Mononuclear cell (primary cell): ENCODE measurements around the gene DCTN4. TPM values are rescaled to one million over a fixed set of nuclear protein-coding genes. Genes with fewer than 3 reads are reported as not detected.
"Not testable (repeated sequence)": the region's sequence is repeated elsewhere in the genome, so short reads cannot be mapped to it uniquely, and the experiment has no call there.

Experiments
- H3K27me3 ChIP-seq: 2 replicates; pipeline ENCODE4 v1.6.0; 2011; ENCODE audit warnings: low read length, control low read depth; ENCODE audit not compliant: insufficient read depth
- H3K4me1 ChIP-seq: 2 replicates; pipeline ENCODE4 v1.5.1; 2011; ENCODE audit warnings: mild to moderate bottlenecking, low read length, control low read depth; ENCODE audit not compliant: insufficient read depth
- H3K4me3 ChIP-seq: 2 replicates; pipeline ENCODE4 v1.5.1; 2011; ENCODE audit warnings: mild to moderate bottlenecking, low read length, moderate library complexity
- H3K9me3 ChIP-seq: 2 replicates; pipeline ENCODE4 v1.5.1; 2011; ENCODE audit warnings: low read depth, mild to moderate bottlenecking, control low read depth, low read length
- total RNA-seq: library from RNA; depleted of rRNA; stranded (reverse); fragments of >200 nt; gene quantifications from one replicate; pipeline ENCODE4 v1.2.3, GENCODE V29; 2012

Gene DCTN4
- total RNA-seq, 1 donor = 111 TPM

DNA sequence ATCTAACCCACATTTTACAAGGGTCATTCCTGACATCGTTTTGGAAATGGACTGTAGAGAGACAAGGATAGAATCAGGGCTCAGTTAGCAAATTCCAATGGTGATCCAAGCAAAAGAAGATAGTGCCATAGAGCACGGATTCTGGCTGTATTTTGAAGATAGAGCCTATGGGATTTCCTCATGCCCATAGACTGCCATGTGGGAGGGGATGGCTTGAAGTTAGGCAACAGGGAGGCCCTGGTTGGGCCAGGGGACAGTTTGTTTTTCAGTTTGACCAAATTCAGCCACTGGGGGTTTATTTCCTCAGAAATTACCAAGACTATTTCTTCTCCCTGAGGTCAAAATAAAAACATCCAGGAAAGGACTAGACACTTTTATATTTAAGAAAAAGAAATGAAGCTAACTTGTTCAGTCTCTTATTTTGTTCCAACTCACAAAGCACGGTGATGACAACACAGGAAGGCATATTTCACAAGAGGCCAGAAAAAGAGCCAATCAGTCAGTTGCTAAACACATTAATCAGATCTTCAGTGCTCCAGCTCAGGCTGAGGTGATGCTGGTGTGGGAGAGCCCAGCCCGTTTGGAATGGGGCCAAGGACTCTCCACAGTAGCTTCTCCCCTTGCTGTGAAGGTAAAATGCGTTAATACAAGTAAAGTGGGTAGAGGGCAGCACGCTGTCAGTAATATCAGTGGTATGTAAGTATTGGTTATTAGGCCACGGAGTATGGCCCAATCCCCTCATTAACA, 4.4 kb upstream of the DCTN4 start:
- no peaks in the 10 kb centered on the region for H3K27me3 ChIP-seq
- no peak overlapping the region for H3K4me3 ChIP-seq
- peaks cover 74% of the 10 kb centered on the region for H3K4me1 ChIP-seq
- H3K9me3 ChIP-seq = no peaks in the 10 kb centered on the region

DNA sequence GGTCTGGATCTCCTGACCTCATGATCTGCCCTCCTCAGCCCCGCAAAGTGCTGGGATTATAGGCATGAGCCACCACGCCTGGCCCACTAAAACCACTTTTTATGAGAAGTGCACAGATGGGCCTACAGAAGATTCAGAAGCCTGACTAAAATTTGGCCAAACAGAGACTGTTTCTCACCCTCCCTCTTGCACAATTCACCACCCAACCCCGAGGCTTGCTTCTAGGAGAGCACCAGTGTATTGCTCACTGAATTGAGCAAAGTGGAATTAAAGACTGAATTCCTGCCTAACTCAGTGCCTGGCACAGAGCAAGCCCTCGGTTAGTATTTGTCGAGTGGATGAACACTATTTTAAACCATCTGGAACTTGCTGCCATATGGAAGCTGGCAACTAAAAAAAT, 3.4 kb upstream of the DCTN4 start:
- Histone ChIP-seq H3K4me1 (peaks cover 82% of the 10 kb centered on the region), H3K9me3 (no peaks in the 10 kb centered on the region), H3K27me3 (no peaks in the 10 kb centered on the region), H3K4me3 (no peak overlapping the region)

DNA sequence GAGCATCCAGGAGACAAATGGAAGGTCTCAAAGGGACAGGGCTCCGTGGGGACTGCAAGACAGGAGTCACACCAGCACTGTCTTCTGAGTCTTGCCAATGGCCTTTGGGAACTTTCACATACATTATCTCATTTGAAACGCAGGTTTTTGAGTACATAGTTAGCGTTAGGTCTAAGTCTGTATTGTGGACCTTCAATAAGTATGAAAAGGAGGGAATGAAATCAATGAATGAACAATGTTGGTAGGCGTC, 442 bp upstream of the DCTN4 start:
- peaks cover 58% of the 10 kb centered on the region for H3K4me1 ChIP-seq
- H3K27me3 ChIP-seq = no peaks in the 10 kb centered on the region
- no peaks in the 10 kb centered on the region for H3K9me3 ChIP-seq
- H3K4me3 ChIP-seq = peak overlapping the region; percentile 81

DNA sequence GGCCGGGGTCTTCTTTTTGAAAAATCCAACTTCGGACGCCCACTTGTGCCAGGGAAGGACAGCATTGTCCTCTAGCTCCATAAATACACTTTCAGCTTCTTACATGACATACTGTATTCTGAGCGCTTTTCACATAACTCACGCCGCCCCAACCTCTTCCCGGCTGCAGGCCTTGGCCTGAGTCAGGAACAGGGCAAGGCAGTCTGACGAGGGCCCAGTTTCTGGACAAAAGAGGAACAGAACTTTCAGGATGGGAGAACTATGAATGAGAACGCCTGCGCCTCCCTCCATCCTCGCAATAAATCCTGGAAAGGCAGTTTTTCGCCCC, 650 bp downstream of the DCTN4 start:
- Histone ChIP-seq H3K4me1 (peaks cover 47% of the 10 kb centered on the region), H3K27me3 (no peaks in the 10 kb centered on the region), H3K9me3 (no peaks in the 10 kb centered on the region), H3K4me3 (peak overlapping the region; percentile 81)

DNA sequence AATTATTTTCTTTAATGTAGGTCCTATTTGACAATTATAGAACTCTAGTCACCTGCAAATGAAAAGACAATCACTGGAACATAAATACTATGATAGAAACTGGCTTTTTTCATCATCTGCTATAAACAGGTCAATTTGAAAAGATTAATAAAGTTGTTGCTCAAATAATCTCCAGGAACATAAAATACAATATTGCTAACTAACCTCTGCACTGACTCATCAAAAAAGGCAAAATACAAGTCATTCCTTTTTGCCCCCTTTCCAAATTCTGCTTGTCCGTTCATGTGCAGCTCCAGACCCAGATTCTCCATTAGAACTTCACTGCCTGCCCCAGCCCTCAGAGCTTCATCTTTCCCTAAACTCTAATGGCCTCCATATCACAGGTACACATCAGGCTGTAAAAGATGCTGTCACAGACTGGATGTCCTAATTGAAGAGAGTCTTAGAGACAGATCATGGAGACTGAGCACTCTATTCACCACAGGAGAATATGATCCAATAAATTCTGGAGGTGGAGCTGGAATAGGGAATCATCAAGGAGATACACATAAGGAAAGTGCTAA, 1.6 kb downstream of the DCTN4 start:
- peaks cover 37% of the 10 kb centered on the region for H3K4me1 ChIP-seq
- H3K27me3 ChIP-seq = no peaks in the 10 kb centered on the region
- H3K4me3 ChIP-seq = no peak overlapping the region
- no peaks in the 10 kb centered on the region for H3K9me3 ChIP-seq

DNA sequence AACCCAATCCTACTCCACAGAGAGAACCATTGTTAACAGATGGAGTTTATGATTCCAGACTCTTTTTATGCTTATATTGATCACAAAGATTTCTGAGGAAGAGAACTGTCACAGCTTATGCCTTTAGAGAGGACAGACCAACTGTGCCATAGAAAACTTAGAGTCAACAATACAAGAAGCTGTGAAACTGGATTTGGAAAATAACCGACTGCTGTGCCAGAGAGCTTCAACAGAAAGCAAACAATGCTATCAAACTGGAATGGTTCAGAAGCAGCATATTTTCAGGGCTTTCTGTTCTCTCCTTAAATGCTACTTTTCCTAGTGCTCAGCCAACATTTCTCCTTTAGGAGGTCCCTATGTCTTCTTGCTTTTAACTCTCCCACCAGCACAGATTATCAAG, 5.0 kb downstream of the DCTN4 start:
- no peak overlapping the region for H3K4me3 ChIP-seq

DNA sequence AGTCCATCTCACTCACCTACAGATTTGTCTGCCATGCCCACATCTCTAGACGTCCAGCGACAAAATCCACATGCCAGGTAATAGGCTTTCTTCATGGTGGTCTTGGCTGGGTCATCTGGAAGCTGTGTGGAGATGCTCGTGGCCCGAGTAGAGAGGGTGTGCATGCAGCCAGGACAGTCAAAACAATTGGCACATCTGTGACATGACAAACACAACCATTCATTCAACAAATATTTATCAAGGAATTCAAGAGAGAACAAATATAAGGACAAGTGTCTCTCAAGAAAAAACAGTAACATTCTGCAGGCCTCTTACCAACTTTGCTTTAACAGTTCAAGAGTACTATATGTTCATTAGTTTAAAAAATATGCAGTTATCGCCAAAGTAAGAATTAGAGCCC, 5.4 kb downstream of the DCTN4 start:
- Histone ChIP-seq H3K9me3 (no peaks in the 10 kb centered on the region), H3K4me3 (no peak overlapping the region), H3K27me3 (no peaks in the 10 kb centered on the region), H3K4me1 (peaks cover 12% of the 10 kb centered on the region)

More for the DNA sequence above, 5.0 kb downstream of the DCTN4 start:
- Histone ChIP-seq H3K4me1 (peaks cover 12% of the 10 kb centered on the region), H3K9me3 (no peaks in the 10 kb centered on the region), H3K27me3 (no peaks in the 10 kb centered on the region)

DNA sequence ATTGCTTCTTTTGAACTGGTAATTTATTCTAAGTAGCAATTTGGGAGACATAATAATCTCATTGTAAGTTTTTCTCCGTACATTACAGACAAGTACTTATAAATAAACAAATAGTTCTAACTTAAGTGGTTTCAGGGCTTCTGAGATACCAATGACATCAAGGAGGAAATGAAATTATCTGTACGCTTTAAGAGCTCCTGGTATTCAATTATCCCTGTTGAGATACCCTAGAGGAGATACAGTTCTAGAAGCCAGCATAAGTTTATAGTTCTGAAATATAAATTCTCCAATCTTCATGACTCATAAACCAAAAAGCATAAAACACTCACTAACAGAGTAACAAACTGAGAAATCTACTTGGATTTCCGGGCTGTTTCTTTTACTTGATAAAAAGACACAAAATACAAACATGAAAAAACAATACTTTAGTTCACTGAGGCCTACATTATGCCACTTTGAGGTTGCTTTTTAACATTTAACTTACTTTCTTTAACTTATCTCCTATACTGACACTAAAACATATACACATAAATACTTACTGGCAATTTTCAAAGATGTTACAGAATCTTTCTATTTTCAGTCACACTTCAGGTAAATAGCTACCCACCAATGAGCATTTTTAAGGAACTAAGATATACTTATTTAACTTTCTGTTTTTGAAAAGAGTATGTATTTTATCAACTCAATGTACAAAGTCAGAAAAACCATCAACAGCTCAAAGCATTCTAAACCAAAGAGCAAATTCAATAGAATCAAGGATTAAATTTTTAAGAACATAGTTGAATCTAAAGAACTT, 7.5 kb downstream of the DCTN4 start:
- H3K4me1 ChIP-seq = no peaks in the 10 kb centered on the region
- no peaks in the 10 kb centered on the region for H3K9me3 ChIP-seq
- no peaks in the 10 kb centered on the region for H3K27me3 ChIP-seq

DNA sequence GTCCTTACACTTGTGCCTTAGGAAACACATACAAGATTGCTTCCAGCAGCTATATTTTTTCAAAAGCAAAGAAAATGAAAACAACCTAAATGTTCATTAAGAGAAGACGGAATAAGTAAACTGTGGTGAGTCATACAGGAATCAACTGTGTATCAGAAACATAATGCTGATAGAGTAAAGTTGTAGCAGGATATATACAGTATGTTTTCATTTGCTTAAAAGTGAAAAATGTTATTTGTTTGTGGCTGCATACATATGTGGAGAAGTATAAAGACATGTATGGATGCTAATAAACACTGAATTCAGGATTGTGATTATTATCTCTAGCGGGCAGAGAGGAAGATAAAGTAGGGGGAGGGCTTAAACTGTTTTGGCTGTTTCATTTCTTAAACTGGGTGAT, 8.3 kb downstream of the DCTN4 start:
- Histone ChIP-seq H3K27me3 (no peaks in the 10 kb centered on the region), H3K9me3 (no peaks in the 10 kb centered on the region), H3K4me1 (no peaks in the 10 kb centered on the region), H3K4me3 (no peak overlapping the region)

More for the DNA sequence above, 7.5 kb downstream of the DCTN4 start:
- H3K4me3 ChIP-seq = no peak overlapping the region

DNA sequence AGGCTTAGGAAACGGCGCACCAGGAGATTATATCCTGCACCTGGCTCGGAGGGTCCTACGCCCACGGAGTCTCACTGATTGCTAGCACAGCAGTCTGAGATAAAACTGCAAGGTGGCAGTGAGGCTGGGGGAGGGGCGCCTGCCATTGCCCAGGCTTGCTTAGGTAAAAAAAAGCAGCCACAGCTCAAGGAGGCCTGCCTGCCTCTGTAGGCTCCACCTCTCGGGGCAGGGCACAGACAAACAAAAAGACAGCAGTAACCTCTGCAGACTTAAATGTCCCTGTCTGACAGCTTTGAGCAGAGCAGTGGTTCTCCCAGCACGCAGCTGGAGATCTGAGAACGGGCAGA, 15.7 kb downstream of the DCTN4 start:
- not testable (repeated sequence) for H3K4me1 ChIP-seq, H3K9me3 ChIP-seq, H3K4me3 ChIP-seq, H3K27me3 ChIP-seq

DNA sequence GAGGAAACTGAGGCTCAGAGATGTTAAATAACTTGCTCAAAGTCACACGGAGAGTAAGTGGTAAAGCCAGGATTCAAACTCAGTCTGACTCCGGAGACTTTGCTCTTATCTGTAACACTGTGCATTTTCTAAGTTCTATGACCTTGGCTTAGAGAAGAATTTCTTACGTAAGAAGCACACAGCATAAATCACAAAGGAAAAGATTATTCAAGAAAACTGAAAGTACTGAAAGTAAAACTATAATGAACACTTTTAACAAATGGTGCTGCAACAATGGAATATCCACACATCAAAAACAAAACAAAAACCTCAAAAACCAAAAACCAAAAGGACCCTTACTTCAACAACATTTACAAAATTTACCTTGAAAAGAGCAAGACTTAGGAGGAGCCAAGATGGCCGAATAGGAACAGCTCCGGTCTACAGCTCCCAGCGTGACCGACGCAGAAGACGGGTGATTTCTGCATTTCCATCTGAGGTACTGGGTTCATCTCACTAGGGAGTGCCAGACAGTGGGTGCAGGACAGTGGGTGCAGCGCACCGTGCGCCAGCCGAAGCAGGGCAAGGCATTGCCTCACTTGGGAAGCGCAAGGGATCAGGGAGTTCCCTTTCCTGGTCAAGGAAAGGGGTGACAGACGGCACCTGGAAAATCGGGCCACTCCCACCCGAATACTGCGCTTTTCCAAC, 16.2 kb downstream of the DCTN4 start:
- H3K9me3 ChIP-seq, H3K4me1 ChIP-seq, H3K27me3 ChIP-seq, H3K4me3 ChIP-seq: not testable (repeated sequence)

DNA sequence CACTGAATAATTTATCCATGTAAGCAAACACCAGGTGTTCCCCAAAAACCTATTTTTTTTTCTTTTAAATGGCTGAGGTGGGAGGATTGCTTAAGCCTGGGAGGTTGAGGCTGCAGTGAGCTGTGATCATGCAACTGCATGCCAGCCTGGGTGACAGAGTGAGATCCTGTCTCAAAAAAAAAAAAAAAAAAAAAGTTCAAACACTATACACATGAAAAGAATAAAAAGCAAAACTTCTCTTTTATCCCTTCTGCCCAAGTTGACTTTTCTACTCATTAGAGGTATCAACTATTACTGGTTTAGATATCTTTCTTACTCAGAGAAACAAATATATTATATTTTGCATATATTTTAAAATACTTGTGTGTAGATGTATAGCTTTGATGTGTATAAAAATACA, 17.8 kb downstream of the DCTN4 start:
- no peaks in the 10 kb centered on the region for H3K27me3 ChIP-seq
- H3K4me3 ChIP-seq = no peak overlapping the region
- H3K4me1 ChIP-seq = peaks cover 5% of the 10 kb centered on the region
- no peaks in the 10 kb centered on the region for H3K9me3 ChIP-seq

DNA sequence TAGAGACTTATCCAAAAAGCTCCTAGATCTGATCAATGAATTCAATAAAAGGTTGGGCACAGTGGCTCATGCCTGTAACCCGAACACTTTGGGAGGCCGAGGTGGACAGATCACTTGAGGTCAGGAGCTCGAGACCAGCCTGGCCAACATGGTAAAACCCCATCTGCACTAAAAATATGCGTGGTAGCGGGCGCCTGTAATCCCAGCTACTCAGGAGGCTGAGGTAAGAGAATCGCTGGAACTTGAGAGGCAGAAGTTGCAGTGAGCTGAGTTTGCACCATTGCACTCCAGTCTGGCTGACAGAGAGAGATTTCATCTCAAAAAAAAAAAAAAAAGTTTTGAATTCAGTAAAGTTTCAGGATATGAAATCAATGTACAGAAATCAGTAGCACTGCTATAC, 20.0 kb downstream of the DCTN4 start:
- peaks cover 23% of the 10 kb centered on the region for H3K4me1 ChIP-seq
- H3K4me3 ChIP-seq = no peak overlapping the region
- no peaks in the 10 kb centered on the region for H3K27me3 ChIP-seq
- H3K9me3 ChIP-seq = no peaks in the 10 kb centered on the region

DNA sequence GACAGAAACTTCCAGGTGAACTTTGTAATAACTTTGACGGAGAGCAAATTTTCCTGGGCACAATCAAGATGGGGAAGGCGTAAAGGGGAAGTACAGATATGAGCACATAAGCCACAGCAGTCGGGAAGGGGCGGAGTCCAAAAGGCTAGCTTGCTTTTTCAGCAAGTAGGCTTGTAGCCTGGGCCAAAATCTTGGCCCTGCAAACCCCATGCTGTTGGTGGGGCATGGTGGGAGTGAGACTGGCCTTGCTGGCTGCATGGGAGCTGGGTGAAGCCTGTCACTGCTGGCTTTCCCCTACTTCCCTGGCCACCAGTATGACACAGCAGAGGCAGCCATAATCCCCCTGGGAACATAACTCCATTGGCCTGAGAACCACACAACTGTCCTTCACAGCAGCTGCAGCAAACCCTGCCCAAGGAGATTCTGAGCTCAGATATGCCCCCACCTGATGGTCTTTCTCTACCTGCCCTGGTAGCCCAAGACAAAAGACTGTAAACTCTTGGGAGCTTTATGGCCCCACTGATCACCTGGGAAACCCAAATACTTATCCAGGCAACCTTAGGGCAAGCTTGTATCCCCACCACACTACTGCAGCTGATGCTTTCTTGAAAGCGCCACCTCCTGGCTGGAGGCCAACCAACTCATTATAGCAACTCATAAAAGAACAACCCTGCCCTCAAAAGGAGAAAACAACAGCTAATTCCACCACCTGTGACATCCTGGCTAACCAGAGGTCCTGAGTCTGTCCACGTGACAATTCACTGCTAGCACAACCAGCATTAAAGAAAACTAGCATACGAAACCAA, 24.0 kb downstream of the DCTN4 start:
- Histone ChIP-seq H3K4me1 (peaks cover 25% of the 10 kb centered on the region), H3K4me3 (peak overlapping the region; percentile 42), H3K9me3 (no peaks in the 10 kb centered on the region), H3K27me3 (no peaks in the 10 kb centered on the region)
